Activated T-cell treated with anti-CD3 and anti-CD28 coated beads, Interleukin-2, amount 50 U/mL, for 72 hours (primary cell): Measurements from ENCODE around the gene SCARF2. TPM values are rescaled to one million over a fixed set of nuclear protein-coding genes. Genes with fewer than 3 reads are reported as not detected.

ENCODE experiments used
- total RNA-seq, 2 donors: library from RNA; stranded (reverse); gene quantifications; one replicate each; pipeline ENCODE4 v1.2.3, GENCODE V29; 2022

SCARF2 gene
- total RNA-seq, 2 donors from 2014 or later: 1.0 to 1.4 TPM

Other genes starting within 250 kb of the SCARF2 start
- gene RTN4R, start 169.5 kb downstream of the SCARF2 start, total RNA-seq: 1 to 10 TPM; 1.4 to 1.5 TPM
- 10 to 100 TPM; 23.3 to 31.8 TPM for gene DGCR6L, start 117.8 kb downstream of the SCARF2 start, total RNA-seq
- 10 to 100 TPM in 1 of 2 donors, 1 to 10 TPM in 1; 8.3 to 11.7 TPM for gene ZNF74, start 43.7 kb downstream of the SCARF2 start, total RNA-seq
- gene KLHL22, start 58.0 kb upstream of the SCARF2 start, total RNA-seq: 10 to 100 TPM; 21.4 to 26.5 TPM
- gene MED15, start 69.8 kb upstream of the SCARF2 start, total RNA-seq: 100 to 1,000 TPM; 106 to 113 TPM